Measurements from ENCODE around the gene SH3BP5L. TPM values are rescaled to one million over a fixed set of nuclear protein-coding genes. Genes with fewer than 3 reads are reported as not detected.

The SH3BP5L gene
- total RNA-seq, 2 donors from 2014 or later: 22.6 to 27.4 TPM

- ATAC-seq (ENCODE audit: insufficient number of reproducible peaks, low FRiP score, low read depth): peak; percentile 72
- no peaks in the 10 kb centered on the region for H3K36me3 ChIP-seq
- H3K27me3 ChIP-seq (replicated peaks; ENCODE audit: insufficient read depth): no peaks in the 10 kb centered on the region
- TF ChIP-seq CTCF (IDR thresholded peaks at IDR 0.05): no peak
- H3K4me3 ChIP-seq: peak within 1 kb of the TSS; percentile 77
- H3K9me3 ChIP-seq: no peaks in the 10 kb centered on the region
- peaks cover 11 to 39% of the 10 kb centered on the region in 2 donors for H3K4me1 ChIP-seq (ENCODE audit: control insufficient read depth in 1 of 2, low read depth in 2 of 2)
- peak within 1 kb of the TSS; percentile 82 to 85 for H3K27ac ChIP-seq
- DNase-seq (ENCODE audit: low spot score): peak; percentile 92
Observed at GRCh38 chr1:248858891-248859889, 33.5 kb upstream of the SH3BP5L start, which contains the start of gene ZNF692. TSS of gene ZNF692 (minus strand) at chr1:248859085. CDS start at chr1:248858309, 776 bp downstream.

GRCh38 chr1:248858096-248858890 is 32.6 kb upstream of the SH3BP5L start:
- Histone ChIP-seq H3K27ac (peak overlapping the region; percentile 82 to 85), H3K36me3 (no peaks in the 10 kb centered on the region), H3K27me3 (replicated peaks; ENCODE audit: insufficient read depth) (no peaks in the 10 kb centered on the region), H3K9me3 (no peaks in the 10 kb centered on the region), H3K4me3 (peak overlapping the region; percentile 77), H3K4me1 (ENCODE audit: control insufficient read depth in 1 of 2, low read depth in 2 of 2) (peaks cover 8 to 33% of the 10 kb centered on the region in 2 donors)
- DNase-seq (ENCODE audit: low spot score) (no peak), ATAC-seq (ENCODE audit: insufficient number of reproducible peaks, low FRiP score, low read depth) (peak; percentile 24)
- TF ChIP-seq CTCF (IDR thresholded peaks at IDR 0.05): peak; percentile 8

GRCh38 chr1:248857749-248858095 is 32.0 kb upstream of the SH3BP5L start:
- no peaks in the 10 kb centered on the region for H3K36me3 ChIP-seq
- peak overlapping the region; percentile 77 for H3K4me3 ChIP-seq
- no peak for ATAC-seq (ENCODE audit: insufficient number of reproducible peaks, low FRiP score, low read depth)
- no peak for TF ChIP-seq CTCF (IDR thresholded peaks at IDR 0.05)
- H3K9me3 ChIP-seq: no peaks in the 10 kb centered on the region
- peak overlapping the region in 1 of 2 donors; percentile 82 for H3K27ac ChIP-seq
- peaks cover 8 to 30% of the 10 kb centered on the region in 2 donors for H3K4me1 ChIP-seq (ENCODE audit: control insufficient read depth in 1 of 2, low read depth in 2 of 2)
- H3K27me3 ChIP-seq (replicated peaks; ENCODE audit: insufficient read depth): no peaks in the 10 kb centered on the region
- no peak for DNase-seq (ENCODE audit: low spot score)

GRCh38 chr1:248857201-248857600 is 31.5 kb upstream of the SH3BP5L start:
- ATAC-seq (ENCODE audit: insufficient number of reproducible peaks, low FRiP score, low read depth) (no peak), DNase-seq (ENCODE audit: low spot score) (no peak)
- no peak overlapping the region for H3K27ac ChIP-seq
- no peak overlapping the region for H3K4me3 ChIP-seq
- TF ChIP-seq CTCF (IDR thresholded peaks at IDR 0.05): no peak
- H3K4me1 ChIP-seq (ENCODE audit: control insufficient read depth in 1 of 2, low read depth in 2 of 2): peaks cover 8 to 24% of the 10 kb centered on the region in 2 donors
- no peaks in the 10 kb centered on the region for H3K36me3 ChIP-seq
- H3K9me3 ChIP-seq: no peaks in the 10 kb centered on the region
- no peaks in the 10 kb centered on the region for H3K27me3 ChIP-seq (replicated peaks; ENCODE audit: insufficient read depth)

GRCh38 chr1:248856176-248856575 is 30.5 kb upstream of the SH3BP5L start:
- Histone ChIP-seq H3K36me3 (no peaks in the 10 kb centered on the region), H3K27ac (no peak overlapping the region), H3K4me1 (ENCODE audit: control insufficient read depth in 1 of 2, low read depth in 2 of 2) (peaks cover 8 to 24% of the 10 kb centered on the region in 2 donors), H3K27me3 (replicated peaks; ENCODE audit: insufficient read depth) (no peaks in the 10 kb centered on the region), H3K4me3 (no peak overlapping the region), H3K9me3 (no peaks in the 10 kb centered on the region)
- ATAC-seq (ENCODE audit: insufficient number of reproducible peaks, low FRiP score, low read depth): no peak
- DNase-seq (ENCODE audit: low spot score): no peak
- no peak for TF ChIP-seq CTCF (IDR thresholded peaks at IDR 0.05)

Data from thoracic aorta (tissue), 2 donors.